Keratinocyte (primary cell): ENCODE results near the gene MED12L.

Source experiments
- CTCF ChIP-seq, 3 experiments: IDR thresholded peaks in 1 of 3; conservative IDR thresholded peaks in 1 of 3; optimal IDR thresholded peaks in 1 of 3; 2 replicates in 2 of 3; 3 replicates in 1 of 3; pipeline versions ENCODE3 to v1.5.1; 2011; ENCODE audit warnings: low read length in 3 of 3, mild to moderate bottlenecking in 3 of 3, moderate library complexity in 2 of 3, control low read depth in 1 of 3, inconsistent platforms in 1 of 3; ENCODE audit not compliant: insufficient read depth in 2 of 3; ENCODE audit errors: extremely low read depth in 1 of 3
- EZH2 ChIP-seq: IDR thresholded peaks from one replicate; pipeline ENCODE4 v1.6.1; 2012; ENCODE audit warnings: inconsistent platforms, mild to moderate bottlenecking, low read length, moderate library complexity

GRCh38 chr3:151423091-151423490, 337.6 kb downstream of the MED12L start:
- TF ChIP-seq CTCF (optimal IDR thresholded peaks at IDR 0.05 in 1 of 3, IDR thresholded peaks at IDR 0.05 in 1 of 3, conservative IDR thresholded peaks at IDR 0.05 in 1 of 3; ENCODE audit: extremely low read depth in 1 of 3, insufficient read depth in 2 of 3, low read length in 3 of 3) (no peak), EZH2 (no peak)
